Panc1 (cell line): ENCODE results near the gene ALDH5A1.

Experiments
- CTCF ChIP-seq: fragments of 450-650 bp; IDR thresholded peaks from 2 replicates; pipeline ENCODE4 v1.5.1; 2017; ENCODE audit warnings: mild to moderate bottlenecking
- POLR2AphosphoS5 ChIP-seq: IDR thresholded peaks from 2 replicates; pipeline ENCODE4 v1.6.1; 2012; ENCODE audit warnings: mild to moderate bottlenecking, low read depth, low read length, moderate library complexity
- REST ChIP-seq, 2 experiments: IDR thresholded peaks; 2 replicates each; pipeline ENCODE4 v1.6.1; 2011 to 2012; ENCODE audit warnings: low read depth in 2 of 2, control low read depth in 1 of 2, low read length in 1 of 2, mild to moderate bottlenecking in 1 of 2, moderate library complexity in 1 of 2; ENCODE audit not compliant: insufficient read depth in 1 of 2
- SIN3A ChIP-seq: IDR thresholded peaks from 2 replicates; pipeline ENCODE4 v1.6.1; 2012; ENCODE audit warnings: low read depth, mild to moderate bottlenecking, low read length, moderate library complexity, borderline replicate concordance; ENCODE audit not compliant: insufficient read depth
- TCF7L2 ChIP-seq: IDR thresholded peaks from 2 replicates; pipeline ENCODE4 v1.6.1; 2011; ENCODE audit warnings: mild to moderate bottlenecking, low read depth, low read length, inconsistent platforms

GRCh38 chr6:24453921-24454320 lies 40.8 kb upstream of the ALDH5A1 start:
- no peak for TF ChIP-seq CTCF
- TF ChIP-seq SIN3A: no peak
- no peak for TF ChIP-seq POLR2AphosphoS5
- no peak for TF ChIP-seq REST (IDR thresholded peaks at IDR 0.05; ENCODE audit: insufficient read depth in 1 of 2, low read depth in 2 of 2, low read length in 1 of 2)
- TF ChIP-seq TCF7L2: no peak
